Measurements from ENCODE around the gene SP140.

DNA sequence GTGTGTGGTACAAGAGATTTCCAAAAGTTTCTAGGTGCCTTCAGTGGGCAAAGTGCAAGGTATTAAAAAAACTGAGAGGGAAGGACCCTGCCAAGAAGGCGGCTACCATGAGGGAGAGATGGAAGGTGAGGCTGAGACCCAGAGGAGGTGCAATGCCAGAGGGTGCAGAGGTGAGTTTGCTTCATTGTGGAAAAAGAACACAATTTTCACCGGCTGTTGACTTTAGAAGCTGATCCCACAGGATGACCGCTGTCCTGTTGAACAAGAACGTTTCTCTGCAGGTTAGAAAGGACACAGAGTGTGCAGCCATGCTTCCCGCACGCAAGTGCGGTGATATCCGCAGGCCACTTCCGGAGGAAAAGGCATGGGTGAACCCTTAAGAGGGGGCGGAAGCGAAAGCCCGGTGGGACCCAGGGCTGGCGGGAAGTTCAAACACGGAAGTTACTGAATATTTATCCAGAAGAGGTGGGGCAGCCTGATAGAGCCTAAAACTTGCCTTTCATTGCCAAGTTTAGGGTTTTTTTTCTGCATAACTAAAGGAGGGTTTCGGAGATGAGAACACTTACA is 22.3 kb upstream of the SP140 start:
- no peak for TF ChIP-seq NFAT5 (CRISPR knock-in tag; IDR thresholded peaks at IDR 0.05)
- TF ChIP-seq EZH2 (conservative IDR thresholded peaks at IDR 0.05; ENCODE audit: low read depth, low read length): no peak
- no peak for TF ChIP-seq ZSCAN21 (CRISPR knock-in tag; IDR thresholded peaks at IDR 0.05; ENCODE audit: borderline replicate concordance)
- TF ChIP-seq, protein P1, sequence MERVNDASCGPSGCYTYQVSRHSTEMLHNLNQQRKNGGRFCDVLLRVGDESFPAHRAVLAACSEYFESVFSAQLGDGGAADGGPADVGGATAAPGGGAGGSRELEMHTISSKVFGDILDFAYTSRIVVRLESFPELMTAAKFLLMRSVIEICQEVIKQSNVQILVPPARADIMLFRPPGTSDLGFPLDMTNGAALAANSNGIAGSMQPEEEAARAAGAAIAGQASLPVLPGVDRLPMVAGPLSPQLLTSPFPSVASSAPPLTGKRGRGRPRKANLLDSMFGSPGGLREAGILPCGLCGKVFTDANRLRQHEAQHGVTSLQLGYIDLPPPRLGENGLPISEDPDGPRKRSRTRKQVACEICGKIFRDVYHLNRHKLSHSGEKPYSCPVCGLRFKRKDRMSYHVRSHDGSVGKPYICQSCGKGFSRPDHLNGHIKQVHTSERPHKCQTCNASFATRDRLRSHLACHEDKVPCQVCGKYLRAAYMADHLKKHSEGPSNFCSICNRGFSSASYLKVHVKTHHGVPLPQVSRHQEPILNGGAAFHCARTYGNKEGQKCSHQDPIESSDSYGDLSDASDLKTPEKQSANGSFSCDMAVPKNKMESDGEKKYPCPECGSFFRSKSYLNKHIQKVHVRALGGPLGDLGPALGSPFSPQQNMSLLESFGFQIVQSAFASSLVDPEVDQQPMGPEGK (CRISPR knock-in tag; IDR thresholded peaks at IDR 0.05): no peak
- no peak for TF ChIP-seq CTCF (CRISPR knock-in tag; IDR thresholded peaks at IDR 0.05)
- TF ChIP-seq EP300 (IDR thresholded peaks at IDR 0.05; ENCODE audit: low read depth in 2 of 2, low read length in 2 of 2): no peak
- TF ChIP-seq EP300 (CRISPR knock-in tag; IDR thresholded peaks at IDR 0.05; ENCODE audit: borderline replicate concordance): no peak
- TF ChIP-seq, protein P2, sequence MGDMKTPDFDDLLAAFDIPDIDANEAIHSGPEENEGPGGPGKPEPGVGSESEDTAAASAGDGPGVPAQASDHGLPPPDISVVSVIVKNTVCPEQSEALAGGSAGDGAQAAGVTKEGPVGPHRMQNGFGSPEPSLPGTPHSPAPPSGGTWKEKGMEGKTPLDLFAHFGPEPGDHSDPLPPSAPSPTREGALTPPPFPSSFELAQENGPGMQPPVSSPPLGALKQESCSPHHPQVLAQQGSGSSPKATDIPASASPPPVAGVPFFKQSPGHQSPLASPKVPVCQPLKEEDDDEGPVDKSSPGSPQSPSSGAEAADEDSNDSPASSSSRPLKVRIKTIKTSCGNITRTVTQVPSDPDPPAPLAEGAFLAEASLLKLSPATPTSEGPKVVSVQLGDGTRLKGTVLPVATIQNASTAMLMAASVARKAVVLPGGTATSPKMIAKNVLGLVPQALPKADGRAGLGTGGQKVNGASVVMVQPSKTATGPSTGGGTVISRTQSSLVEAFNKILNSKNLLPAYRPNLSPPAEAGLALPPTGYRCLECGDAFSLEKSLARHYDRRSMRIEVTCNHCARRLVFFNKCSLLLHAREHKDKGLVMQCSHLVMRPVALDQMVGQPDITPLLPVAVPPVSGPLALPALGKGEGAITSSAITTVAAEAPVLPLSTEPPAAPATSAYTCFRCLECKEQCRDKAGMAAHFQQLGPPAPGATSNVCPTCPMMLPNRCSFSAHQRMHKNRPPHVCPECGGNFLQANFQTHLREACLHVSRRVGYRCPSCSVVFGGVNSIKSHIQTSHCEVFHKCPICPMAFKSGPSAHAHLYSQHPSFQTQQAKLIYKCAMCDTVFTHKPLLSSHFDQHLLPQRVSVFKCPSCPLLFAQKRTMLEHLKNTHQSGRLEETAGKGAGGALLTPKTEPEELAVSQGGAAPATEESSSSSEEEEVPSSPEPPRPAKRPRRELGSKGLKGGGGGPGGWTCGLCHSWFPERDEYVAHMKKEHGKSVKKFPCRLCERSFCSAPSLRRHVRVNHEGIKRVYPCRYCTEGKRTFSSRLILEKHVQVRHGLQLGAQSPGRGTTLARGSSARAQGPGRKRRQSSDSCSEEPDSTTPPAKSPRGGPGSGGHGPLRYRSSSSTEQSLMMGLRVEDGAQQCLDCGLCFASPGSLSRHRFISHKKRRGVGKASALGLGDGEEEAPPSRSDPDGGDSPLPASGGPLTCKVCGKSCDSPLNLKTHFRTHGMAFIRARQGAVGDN (CRISPR knock-in tag; IDR thresholded peaks at IDR 0.05): no peak
- TF ChIP-seq TCF7 (IDR thresholded peaks at IDR 0.05; ENCODE audit: low read depth): no peak
- TF ChIP-seq, protein P3, sequence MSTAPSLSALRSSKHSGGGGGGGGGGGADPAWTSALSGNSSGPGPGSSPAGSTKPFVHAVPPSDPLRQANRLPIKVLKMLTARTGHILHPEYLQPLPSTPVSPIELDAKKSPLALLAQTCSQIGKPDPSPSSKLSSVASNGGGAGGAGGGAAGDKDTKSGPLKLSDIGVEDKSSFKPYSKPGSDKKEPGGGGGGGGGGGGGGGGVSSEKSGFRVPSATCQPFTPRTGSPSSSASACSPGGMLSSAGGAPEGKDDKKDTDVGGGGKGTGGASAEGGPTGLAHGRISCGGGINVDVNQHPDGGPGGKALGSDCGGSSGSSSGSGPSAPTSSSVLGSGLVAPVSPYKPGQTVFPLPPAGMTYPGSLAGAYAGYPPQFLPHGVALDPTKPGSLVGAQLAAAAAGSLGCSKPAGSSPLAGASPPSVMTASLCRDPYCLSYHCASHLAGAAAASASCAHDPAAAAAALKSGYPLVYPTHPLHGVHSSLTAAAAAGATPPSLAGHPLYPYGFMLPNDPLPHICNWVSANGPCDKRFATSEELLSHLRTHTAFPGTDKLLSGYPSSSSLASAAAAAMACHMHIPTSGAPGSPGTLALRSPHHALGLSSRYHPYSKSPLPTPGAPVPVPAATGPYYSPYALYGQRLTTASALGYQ (CRISPR knock-in tag; IDR thresholded peaks at IDR 0.05): no peak
